PC-9 (cell line): ENCODE data around the gene ZNF695. TPM values are rescaled to one million over a fixed set of nuclear protein-coding genes. Genes with fewer than 3 reads are reported as not detected.

Experiments
- BruUV-seq: library from RNA; stranded (reverse); fragments of 400-500 nt; replicated peaks from 2 replicates; lab custom pipeline; 2021; lab: Mats Ljungman, UMichigan
- CTCF ChIA-PET: fragments of 300-600 bp; sonication (Branson Sonifier 250); formaldehyde crosslinking; loops from one replicate; lab custom pipeline; 2022; ENCODE audit warnings: antibody characterized with exemption; lab: Charles Lee
- POLR2A ChIA-PET: fragments of 300-600 bp; sonication (Branson Sonifier 250); formaldehyde crosslinking; loops from one replicate; lab custom pipeline; 2022; ENCODE audit warnings: antibody characterized with exemption; ENCODE audit not compliant: unreplicated experiment; lab: Charles Lee
- DNase-seq, 2 experiments: peaks; one replicate each; pipeline versions ENCODE4 v3.0.0 to v3.0.0-alpha.2; 2015 to 2022; ENCODE audit warnings: mixed read lengths in 1 of 2
- H2AFZ ChIP-seq: fragments of 200-600 bp; sonication (generic); 2 replicates; pipeline ENCODE4 v1.8.1; 2017; ENCODE audit warnings: antibody characterized with exemption
- H3F3A ChIP-seq: fragments of 200-600 bp; sonication (generic); 2 replicates; pipeline ENCODE4 v1.8.1; 2017; ENCODE audit warnings: antibody characterized with exemption, mild to moderate bottlenecking, low read depth; ENCODE audit not compliant: insufficient read depth
- H3K27ac ChIP-seq: fragments of 200-600 bp; sonication (generic); 2 replicates; pipeline ENCODE4 v1.6.1; 2016; ENCODE audit warnings: mixed run types
- H3K27me3 ChIP-seq: fragments of 200-600 bp; sonication (generic); 2 replicates; pipeline ENCODE4 v1.6.1; 2016; ENCODE audit warnings: low read depth, mixed run types; ENCODE audit not compliant: insufficient read depth
- H3K36me3 ChIP-seq: fragments of 200-600 bp; sonication (generic); 2 replicates; pipeline ENCODE4 v1.6.1; 2016; ENCODE audit warnings: low read depth, mixed run types
- H3K4me1 ChIP-seq: fragments of 200-600 bp; sonication (generic); replicated peaks from 2 replicates; pipeline ENCODE4 v1.6.1; 2016; ENCODE audit warnings: mixed run types; ENCODE audit not compliant: insufficient read depth
- H3K4me2 ChIP-seq: fragments of 200-600 bp; sonication (generic); 2 replicates; pipeline ENCODE4 v1.6.1; 2017; ENCODE audit warnings: mixed run types
- H3K4me3 ChIP-seq: fragments of 200-600 bp; sonication (generic); 2 replicates; pipeline ENCODE4 v1.6.1; 2016; ENCODE audit warnings: mixed run types
- H3K79me2 ChIP-seq: fragments of 200-600 bp; sonication (generic); 2 replicates; pipeline ENCODE4 v1.6.1; 2017; ENCODE audit warnings: low read depth, mixed run types
- H3K9me2 ChIP-seq: fragments of 200-600 bp; sonication (generic); 2 replicates; pipeline ENCODE4 v1.8.1; 2017; ENCODE audit warnings: mild to moderate bottlenecking; ENCODE audit not compliant: insufficient read depth
- H3K9me3 ChIP-seq: fragments of 200-600 bp; sonication (generic); 2 replicates; pipeline ENCODE4 v1.8.1; 2016; ENCODE audit warnings: low read depth; ENCODE audit not compliant: insufficient read depth
- H4K20me1 ChIP-seq: fragments of 200-600 bp; sonication (generic); 2 replicates; pipeline ENCODE4 v1.8.1; 2017; ENCODE audit not compliant: insufficient read depth
- CTCF ChIP-seq: fragments of 200-600 bp; sonication (generic); conservative IDR thresholded peaks from 2 replicates; pipeline ENCODE4 v1.6.1; 2017; ENCODE audit warnings: mixed run types, antibody characterized with exemption, mild to moderate bottlenecking, moderate library complexity
- EZH2 ChIP-seq: fragments of 200-600 bp; sonication (generic); IDR thresholded peaks from 2 replicates; pipeline ENCODE4 v1.8.0; 2017; ENCODE audit warnings: antibody characterized with exemption, low read depth
- intact Hi-C: fragments of 100-400 bp; cut with micrococcal nuclease; formaldehyde crosslinking; loops from one replicate; pipeline ENCODE4 v1.10.0; 2022; ENCODE audit not compliant: unreplicated experiment
- total RNA-seq: library from RNA; stranded (reverse); gene quantifications from 2 replicates; pipeline ENCODE4 v1.2.3, GENCODE V29; 2021

ZNF695 gene
- total RNA-seq, 1 experiment from 2014 or later = 9.8 TPM

- Histone ChIP-seq H3K9me3 (peaks cover 19% of the 10 kb centered on the region; the same call in 1 of the 2 replicates), H2AFZ (no peak overlapping the region), H3K79me2 (no peaks in the 10 kb centered on the region), H3K27me3 (no peaks in the 10 kb centered on the region), H3K27ac (no peak overlapping the region), H3K4me2 (no peak overlapping the region), H3F3A (no peaks in the 10 kb centered on the region), H3K36me3 (no peaks in the 10 kb centered on the region), H3K4me1 (no peaks in the 10 kb centered on the region), H3K9me2 (no peaks in the 10 kb centered on the region), H3K4me3 (no peak overlapping the region), H4K20me1 (no peaks in the 10 kb centered on the region)
- POLR2A ChIA-PET = no interaction called here
- CTCF ChIA-PET = no interaction called here
- DNase-seq = no peak
- intact Hi-C loops = no loop called here
- no peak for TF ChIP-seq CTCF
- TF ChIP-seq EZH2 = no peak
- no TSS peak for BruUV-seq
Observed at GRCh38 chr1:247047702-247048101, 39.8 kb upstream of the ZNF695 start.

GRCh38 chr1:247047260-247047659 is 39.4 kb upstream of the ZNF695 start:
- no peaks in the 10 kb centered on the region for H3K9me2 ChIP-seq
- no peak overlapping the region for H3K4me2 ChIP-seq
- no peak overlapping the region for H3K4me3 ChIP-seq
- peaks cover 21% of the 10 kb centered on the region; the same call in 1 of the 2 replicates for H3K9me3 ChIP-seq
- BruUV-seq = no TSS peak
- DNase-seq = no peak
- H3K4me1 ChIP-seq = no peaks in the 10 kb centered on the region
- H4K20me1 ChIP-seq = no peaks in the 10 kb centered on the region
- no peaks in the 10 kb centered on the region for H3K27me3 ChIP-seq
- no peak overlapping the region for H2AFZ ChIP-seq
- H3K79me2 ChIP-seq = no peaks in the 10 kb centered on the region
- intact Hi-C loops = no loop called here
- no peak overlapping the region for H3K27ac ChIP-seq
- CTCF ChIA-PET = no interaction called here
- TF ChIP-seq EZH2 (no peak), CTCF (no peak)
- no peaks in the 10 kb centered on the region for H3K36me3 ChIP-seq
- POLR2A ChIA-PET = no interaction called here
- no peaks in the 10 kb centered on the region for H3F3A ChIP-seq

GRCh38 chr1:247043406-247043805 is 35.5 kb upstream of the ZNF695 start:
- TF ChIP-seq EZH2 (no peak), CTCF (no peak)
- Histone ChIP-seq H4K20me1 (no peaks in the 10 kb centered on the region), H3K9me3 (peaks cover 21% of the 10 kb centered on the region; the same call in 1 of the 2 replicates), H3K4me1 (no peaks in the 10 kb centered on the region), H3K36me3 (no peaks in the 10 kb centered on the region; the same call in 1 of the 2 replicates), H3K79me2 (no peaks in the 10 kb centered on the region), H3F3A (no peaks in the 10 kb centered on the region), H3K4me2 (no peak overlapping the region), H3K4me3 (no peak overlapping the region), H2AFZ (no peak overlapping the region), H3K27me3 (no peaks in the 10 kb centered on the region), H3K9me2 (no peaks in the 10 kb centered on the region), H3K27ac (no peak overlapping the region)
- CTCF ChIA-PET = no interaction called here
- intact Hi-C loops = no loop called here
- no peak for DNase-seq
- POLR2A ChIA-PET = no interaction called here
- BruUV-seq = no TSS peak
